Body of pancreas (tissue), 4 donors: ENCODE results near the gene MISP. TPM values are rescaled to one million over a fixed set of nuclear protein-coding genes. Genes with fewer than 3 reads are reported as not detected.

Experiments
- ATAC-seq: fragments of 150-250 bp; one replicate; pipeline ENCODE4 v1.9.1; 2016
- DNase-seq, 4 donors: peaks; one replicate each; pipeline ENCODE4 v3.0.0-alpha.2; 2019
- H3K27ac ChIP-seq, 4 donors: fragments of 200-600 bp; sonication (generic); 1 replicate in 3 of 4; 2 replicates in 1 of 4; pipeline versions ENCODE4 v1.5.1 to v1.6.1; 2016 to 2019; ENCODE audit warnings: mild to moderate bottlenecking in 1 of 4, mixed read lengths in 1 of 4, moderate library complexity in 1 of 4
- H3K27me3 ChIP-seq, 2 donors: fragments of 200-600 bp; sonication (generic); one replicate each; pipeline ENCODE4 v1.6.0; 2016; ENCODE audit warnings: mild to moderate bottlenecking in 1 of 2
- H3K36me3 ChIP-seq, 2 donors: fragments of 200-600 bp; sonication (generic); replicated peaks in 1 of 2; 2 replicates each; pipeline ENCODE4 v1.5.1; 2016; ENCODE audit warnings: low read depth in 2 of 2; ENCODE audit not compliant: insufficient read depth in 1 of 2
- H3K4me1 ChIP-seq: fragments of 200-600 bp; sonication (generic); one replicate; pipeline ENCODE4 v1.6.0; 2016
- H3K4me3 ChIP-seq, 2 donors: fragments of 200-600 bp; sonication (generic); 1 replicate in 1 of 2; 2 replicates in 1 of 2; pipeline ENCODE4 v1.5.1; 2016 to 2019
- H3K9me3 ChIP-seq, 3 donors: fragments of 200-600 bp; sonication (generic); 1 replicate in 2 of 3; 2 replicates in 1 of 3; pipeline ENCODE4 v1.5.1; 2016
- CTCF ChIP-seq, 7 experiments: fragments of 450-650 bp in 4 of 7; fragments of 200-600 bp in 3 of 7; sonication (generic) in 3 of 7; IDR thresholded peaks; one replicate each; pipeline ENCODE4 v1.5.1; 2016 to 2019; ENCODE audit warnings: antibody characterized with exemption in 7 of 7
- POLR2A ChIP-seq, 3 donors: fragments of 450-650 bp; IDR thresholded peaks; one replicate each; pipeline ENCODE4 v1.6.1; 2016; ENCODE audit warnings: antibody characterized with exemption in 3 of 3, mild to moderate bottlenecking in 2 of 3
- WGBS, 2 donors: methylation state at CpG; one replicate each; pipeline ENCODE4 v1.1.5; 2017; 5-methylcytosine and 5-hydroxymethylcytosine counted together
- intact Hi-C: fragments of 100-400 bp; cut with DNase I; formaldehyde crosslinking; loops from one replicate; pipeline ENCODE4 v1.15.1; 2023
- total RNA-seq, 2 donors: library from RNA; depleted of rRNA; stranded (reverse); fragments of >200 nt; gene quantifications; one replicate each; pipeline ENCODE4 v1.1.0, GENCODE V29; 2016

Gene MISP
- total RNA-seq, 2 donors from 2014 or later: 0.99 to 3.4 TPM

DNA sequence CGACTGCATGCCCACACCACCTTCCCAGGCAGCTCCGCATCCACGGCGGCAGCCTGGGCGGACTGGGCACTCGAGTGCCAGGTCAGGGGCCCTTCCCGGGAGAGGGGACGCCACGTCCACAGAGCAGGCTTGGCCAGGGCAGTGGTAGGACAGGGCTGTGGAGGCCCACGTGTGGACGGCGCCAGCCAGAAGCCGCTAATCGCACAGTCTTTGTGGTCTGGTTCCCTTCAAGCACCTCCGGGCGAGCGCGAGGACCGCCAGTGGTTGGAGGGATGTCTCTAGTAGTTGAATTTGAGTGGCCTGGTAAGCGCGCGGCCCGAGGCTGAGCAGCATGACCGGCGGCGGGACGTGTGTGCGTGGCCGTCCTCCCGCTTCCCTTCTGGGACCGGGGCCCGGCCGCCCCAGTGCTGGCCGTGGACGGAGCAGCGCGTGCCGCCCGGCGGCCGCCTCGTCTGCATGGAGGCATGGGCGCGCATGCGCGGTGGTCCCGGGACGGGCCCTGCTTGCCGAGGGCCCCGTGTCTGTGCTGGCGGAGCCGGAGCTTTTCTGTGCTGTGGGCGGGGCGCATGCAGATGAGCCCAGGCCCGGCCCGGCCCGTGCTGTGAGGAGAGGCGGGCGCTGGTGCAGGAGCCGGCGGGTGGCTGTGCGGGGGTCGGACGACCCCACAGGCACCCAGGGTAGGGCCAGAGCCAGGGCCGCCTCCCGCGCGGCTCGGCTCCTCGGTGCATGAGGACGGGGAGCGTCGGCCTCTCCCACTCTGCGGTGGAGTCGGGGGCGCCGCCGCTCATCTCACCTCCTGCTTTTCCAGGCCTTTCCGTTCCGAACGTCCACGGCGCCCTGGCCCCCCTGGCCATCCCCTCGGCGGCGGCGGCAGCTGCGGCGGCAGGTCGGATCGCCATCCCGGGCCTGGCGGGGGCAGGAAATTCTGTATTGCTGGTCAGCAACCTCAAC, 55.0 kb downstream of the MISP start:
- H3K9me3 ChIP-seq: no peaks in the 10 kb centered on the region
- peak in 1 of 4 donors; percentile 21 for DNase-seq
- no peaks in the 10 kb centered on the region for H3K27me3 ChIP-seq
- no peak overlapping the region for H3K27ac ChIP-seq
- intact Hi-C loops: no loop called here
- ATAC-seq: no peak
- 89 to 100% methylated on average over 4 to 86 of the region's 93 CpGs for WGBS, 2 donors
- TF ChIP-seq POLR2A (IDR thresholded peaks at IDR 0.05) (no peak), CTCF (IDR thresholded peaks at IDR 0.05) (no peak)
- H3K36me3 ChIP-seq: peaks cover 53 to 57% of the 10 kb centered on the region in 2 donors
- no peak overlapping the region for H3K4me3 ChIP-seq
- H3K4me1 ChIP-seq: peaks cover 22% of the 10 kb centered on the region

GRCh38 chr19:806815-807421, 56.0 kb downstream of the MISP start:
- intact Hi-C loops: no loop called here
- H3K27me3 ChIP-seq: no peaks in the 10 kb centered on the region
- H3K9me3 ChIP-seq: no peaks in the 10 kb centered on the region
- no peak for TF ChIP-seq CTCF (IDR thresholded peaks at IDR 0.05)
- TF ChIP-seq POLR2A (IDR thresholded peaks at IDR 0.05): no peak
- WGBS, 2 donors: 90 to 91% methylated on average over 23 to 32 of the region's 34 CpGs
- H3K36me3 ChIP-seq: peaks cover 59 to 60% of the 10 kb centered on the region in 2 donors
- H3K4me3 ChIP-seq: no peak overlapping the region
- ATAC-seq (no peak), DNase-seq (peak in 1 of 4 donors; percentile 21)
- H3K4me1 ChIP-seq: peaks cover 12% of the 10 kb centered on the region
- no peak overlapping the region for H3K27ac ChIP-seq

- Histone ChIP-seq H3K27ac (no peak overlapping the region), H3K27me3 (no peaks in the 10 kb centered on the region), H3K36me3 (peaks cover 59 to 62% of the 10 kb centered on the region in 2 donors), H3K4me3 (no peak overlapping the region), H3K4me1 (peaks cover 3% of the 10 kb centered on the region), H3K9me3 (no peaks in the 10 kb centered on the region)
- intact Hi-C loops: no loop called here
- TF ChIP-seq CTCF (IDR thresholded peaks at IDR 0.05) (no peak), POLR2A (IDR thresholded peaks at IDR 0.05) (no peak)
- ATAC-seq: no peak
- no peak for DNase-seq
- WGBS, 2 donors: 90 to 92% methylated on average over 42 to 44 of the region's 44 CpGs
Observed at GRCh38 chr19:807627-808422, 56.9 kb downstream of the MISP start.

GRCh38 chr19:808423-808775, 57.5 kb downstream of the MISP start:
- Histone ChIP-seq H3K27me3 (no peaks in the 10 kb centered on the region), H3K36me3 (peaks cover 59 to 62% of the 10 kb centered on the region in 2 donors), H3K4me3 (no peak overlapping the region), H3K27ac (no peak overlapping the region), H3K9me3 (no peaks in the 10 kb centered on the region), H3K4me1 (no peaks in the 10 kb centered on the region)
- TF ChIP-seq CTCF (IDR thresholded peaks at IDR 0.05) (no peak), POLR2A (IDR thresholded peaks at IDR 0.05) (no peak)
- 90% methylated on average over 26 of the region's 26 CpGs; no CpG with 5 or more reads in 1 of the 2 donors for WGBS, 2 donors
- DNase-seq (no peak), ATAC-seq (no peak)
- intact Hi-C loops: no loop called here
